ENCODE measurements around the gene IMMT.
"Not testable (repeated sequence)": the region's sequence is repeated elsewhere in the genome, so short reads cannot be mapped to it uniquely, and the experiment has no call there.

Gene IMMT

GRCh38 chr2:86200564-86200963 is 5.3 kb upstream of the IMMT start:
- H3K9me3 Mint-ChIP-seq: not testable (repeated sequence)

GRCh38 chr2:86199834-86200177 is 4.5 kb upstream of the IMMT start:
- Mint-ChIP-seq H3K4me3 (peak overlapping the region; percentile 97), H3K27me3 (ENCODE audit: low read depth) (no peaks in the 10 kb centered on the region), H3K36me3 (ENCODE audit: low read depth) (peaks cover 9% of the 10 kb centered on the region)

More at GRCh38 chr2:86200564-86200963, 5.3 kb upstream of the IMMT start:
- not testable (repeated sequence) for H3K27me3 Mint-ChIP-seq (ENCODE audit: low read depth); DNase-seq (ENCODE audit: low spot score); H3K36me3 Mint-ChIP-seq (ENCODE audit: low read depth)
- H3K4me3 Mint-ChIP-seq: peak overlapping the region; percentile 97
- H3K4me1 Mint-ChIP-seq (ENCODE audit: low read depth): peaks cover 29% of the 10 kb centered on the region
- peak overlapping the region; percentile 61 for H3K27ac Mint-ChIP-seq

GRCh38 chr2:86195808-86196387 is 636 bp upstream of the IMMT start:
- Mint-ChIP-seq H3K9me3 (no peaks in the 10 kb centered on the region), H3K27me3 (ENCODE audit: low read depth) (no peaks in the 10 kb centered on the region), H3K4me3 (peak overlapping the region; percentile 93), H3K36me3 (ENCODE audit: low read depth) (peaks cover 23% of the 10 kb centered on the region), H3K27ac (peak overlapping the region; percentile 89), H3K4me1 (ENCODE audit: low read depth) (peaks cover 31% of the 10 kb centered on the region)
- no peak for DNase-seq (ENCODE audit: low spot score)

More at GRCh38 chr2:86199834-86200177, 4.5 kb upstream of the IMMT start:
- peaks cover 30% of the 10 kb centered on the region for H3K4me1 Mint-ChIP-seq (ENCODE audit: low read depth)
- H3K27ac Mint-ChIP-seq: peak overlapping the region; percentile 97
- no peaks in the 10 kb centered on the region for H3K9me3 Mint-ChIP-seq
- no peak for DNase-seq (ENCODE audit: low spot score)

- H3K36me3 Mint-ChIP-seq (ENCODE audit: low read depth): peaks cover 34% of the 10 kb centered on the region
- peaks cover 35% of the 10 kb centered on the region for H3K4me1 Mint-ChIP-seq (ENCODE audit: low read depth)
- peak overlapping the region; percentile 93 for H3K4me3 Mint-ChIP-seq
- no peak for DNase-seq (ENCODE audit: low spot score)
- H3K9me3 Mint-ChIP-seq: no peaks in the 10 kb centered on the region
- H3K27me3 Mint-ChIP-seq (ENCODE audit: low read depth): no peaks in the 10 kb centered on the region
- H3K27ac Mint-ChIP-seq: peak overlapping the region; percentile 89
These were observed 559 bp downstream of the IMMT start for GRCh38 chr2:86194751-86195054.

DNA sequence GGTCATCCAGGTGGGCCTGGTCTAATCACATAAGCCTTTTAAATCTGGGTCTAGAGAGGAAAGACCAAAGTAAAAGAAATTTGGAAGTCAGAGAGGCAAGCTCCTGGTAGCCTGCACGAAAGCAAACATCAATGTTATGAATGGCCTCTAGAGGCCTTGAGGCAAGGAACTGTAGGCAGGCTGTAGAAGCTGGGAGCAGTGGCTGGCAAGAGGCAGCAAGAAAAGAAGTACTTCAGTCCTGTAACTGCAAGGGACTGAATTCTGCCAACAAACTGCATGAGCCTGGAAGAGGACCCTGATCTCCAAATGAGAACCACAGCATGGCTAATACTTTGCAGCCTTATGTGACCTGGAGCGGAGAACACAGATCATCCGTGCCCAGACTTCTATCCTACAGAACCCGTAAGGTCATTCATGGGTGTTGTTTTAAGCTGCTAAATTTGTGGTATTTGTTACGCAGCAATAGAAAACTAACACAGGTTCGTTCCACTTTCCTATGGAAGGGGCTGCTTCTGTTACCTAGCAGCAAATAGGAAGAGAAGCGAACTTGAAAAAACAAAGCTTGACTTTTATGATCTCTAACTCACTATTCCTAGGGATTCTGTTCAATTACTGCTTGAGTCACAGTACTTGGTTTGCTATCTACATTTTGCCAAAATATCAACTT is 1.2 kb downstream of the IMMT start:
- peaks cover 41% of the 10 kb centered on the region for H3K4me1 Mint-ChIP-seq (ENCODE audit: low read depth)
- no peaks in the 10 kb centered on the region for H3K9me3 Mint-ChIP-seq
- peak overlapping the region; percentile 89 for H3K27ac Mint-ChIP-seq
- H3K27me3 Mint-ChIP-seq (ENCODE audit: low read depth): no peaks in the 10 kb centered on the region
- peaks cover 37% of the 10 kb centered on the region for H3K36me3 Mint-ChIP-seq (ENCODE audit: low read depth)
- H3K4me3 Mint-ChIP-seq: peak overlapping the region; percentile 93
- DNase-seq (ENCODE audit: low spot score): no peak

DNA sequence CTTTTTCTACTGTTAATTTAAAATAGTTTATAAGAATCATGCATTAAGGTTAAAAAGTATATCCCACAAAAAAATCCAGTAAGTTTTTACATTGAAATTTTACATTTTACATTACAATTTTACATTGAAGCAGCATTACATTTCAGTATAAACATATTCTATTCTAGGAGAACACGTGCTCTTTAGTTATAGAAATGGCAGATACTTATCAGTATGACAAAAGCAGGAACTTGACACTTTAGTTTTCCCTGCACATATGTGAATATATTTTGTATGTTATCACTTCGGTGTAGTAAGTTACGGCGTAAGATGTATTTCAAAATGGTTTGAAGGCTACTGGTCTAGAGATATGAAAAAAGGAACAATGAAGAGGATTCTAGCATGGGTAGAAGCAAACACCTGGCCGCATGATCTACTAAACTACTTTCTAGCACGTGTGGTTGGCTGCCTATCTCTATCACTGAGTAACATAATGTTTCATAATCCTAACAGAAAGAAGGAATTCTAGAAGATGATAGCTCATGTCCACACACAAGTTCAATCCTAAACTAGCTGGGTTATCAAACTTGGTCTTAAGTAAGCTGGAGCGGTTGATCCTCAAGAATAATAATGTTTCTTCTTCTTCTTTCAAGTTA is 5.4 kb downstream of the IMMT start:
- Mint-ChIP-seq H3K9me3 (no peaks in the 10 kb centered on the region), H3K4me1 (ENCODE audit: low read depth) (peaks cover 63% of the 10 kb centered on the region), H3K4me3 (peak overlapping the region; percentile 59), H3K27ac (no peak overlapping the region), H3K36me3 (ENCODE audit: low read depth) (peaks cover 57% of the 10 kb centered on the region), H3K27me3 (ENCODE audit: low read depth) (no peaks in the 10 kb centered on the region)
- no peak for DNase-seq (ENCODE audit: low spot score)

GRCh38 chr2:86186431-86186830 is 8.8 kb downstream of the IMMT start:
- Mint-ChIP-seq H3K9me3 (no peaks in the 10 kb centered on the region), H3K36me3 (ENCODE audit: low read depth) (peaks cover 46% of the 10 kb centered on the region), H3K27me3 (ENCODE audit: low read depth) (no peaks in the 10 kb centered on the region), H3K4me3 (peak overlapping the region; percentile 56), H3K27ac (peak overlapping the region; percentile 85), H3K4me1 (ENCODE audit: low read depth) (peaks cover 71% of the 10 kb centered on the region)
- DNase-seq (ENCODE audit: low spot score): no peak

DNA sequence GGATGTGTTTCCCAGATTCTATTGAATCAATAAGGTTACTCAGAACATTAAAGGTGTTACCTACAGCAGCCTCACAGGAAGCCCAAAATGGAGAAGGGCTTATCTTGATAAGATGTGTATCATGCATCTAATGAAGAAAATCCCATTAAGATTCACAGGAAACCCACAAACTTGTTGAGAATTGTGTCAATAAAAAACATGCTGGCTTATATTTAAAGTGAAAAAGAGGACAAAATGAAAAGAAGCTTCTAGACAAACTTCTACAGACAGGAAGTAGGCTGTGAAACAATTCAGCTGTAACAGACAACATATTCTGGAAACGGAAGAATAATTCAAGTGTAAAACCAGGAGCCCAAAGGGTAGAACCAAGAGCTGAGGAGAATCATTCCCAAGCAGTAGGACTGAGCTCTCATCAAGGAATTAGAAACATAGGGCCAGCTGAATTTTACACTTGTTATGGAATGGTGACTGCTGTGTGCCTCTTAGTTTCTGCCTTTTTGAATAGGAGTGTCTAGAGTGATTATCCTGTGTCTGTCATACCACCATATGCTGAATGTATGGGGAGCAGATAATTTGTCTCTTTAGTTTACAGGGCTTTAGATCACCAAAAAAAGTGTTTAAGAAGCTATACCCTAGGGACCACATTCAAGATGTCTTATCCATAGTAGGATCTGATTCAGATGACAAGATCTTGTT is 9.6 kb downstream of the IMMT start:
- H3K4me1 Mint-ChIP-seq (ENCODE audit: low read depth): peaks cover 68% of the 10 kb centered on the region
- no peaks in the 10 kb centered on the region for H3K27me3 Mint-ChIP-seq (ENCODE audit: low read depth)
- DNase-seq (ENCODE audit: low spot score): no peak

DNA sequence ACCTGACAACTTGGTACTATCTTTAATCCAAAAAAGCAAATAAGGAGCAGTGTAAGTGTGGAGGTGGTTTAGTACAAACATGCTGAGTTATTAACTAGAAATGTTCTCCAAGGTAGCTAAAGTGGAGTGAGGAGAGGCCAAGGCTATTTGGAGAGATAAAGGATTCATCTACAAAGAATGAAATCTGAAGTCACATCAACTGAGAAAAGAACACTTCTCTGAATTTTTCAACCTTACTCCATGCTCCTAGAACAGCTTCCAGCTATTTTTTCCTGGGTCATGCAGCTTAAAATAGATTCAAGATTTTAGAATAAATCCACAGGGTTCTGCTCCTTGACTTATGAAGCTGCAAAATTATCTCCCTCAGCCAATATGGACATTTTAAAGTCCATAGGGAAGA is 18.7 kb downstream of the IMMT start:
- Mint-ChIP-seq H3K27ac (no peak overlapping the region), H3K9me3 (no peaks in the 10 kb centered on the region), H3K4me3 (no peak overlapping the region), H3K27me3 (ENCODE audit: low read depth) (no peaks in the 10 kb centered on the region), H3K36me3 (ENCODE audit: low read depth) (peaks cover 58% of the 10 kb centered on the region), H3K4me1 (ENCODE audit: low read depth) (peaks cover 28% of the 10 kb centered on the region)
- no peak for DNase-seq (ENCODE audit: low spot score)

More for the DNA sequence above, 9.6 kb downstream of the IMMT start:
- peak overlapping the region; percentile 85 for H3K27ac Mint-ChIP-seq
- no peaks in the 10 kb centered on the region for H3K9me3 Mint-ChIP-seq
- H3K4me3 Mint-ChIP-seq: peak overlapping the region; percentile 56
- H3K36me3 Mint-ChIP-seq (ENCODE audit: low read depth): peaks cover 40% of the 10 kb centered on the region

GRCh38 chr2:86175828-86176227 is 19.4 kb downstream of the IMMT start:
- Mint-ChIP-seq H3K9me3 (no peaks in the 10 kb centered on the region), H3K4me3 (no peak overlapping the region), H3K27me3 (ENCODE audit: low read depth) (no peaks in the 10 kb centered on the region), H3K27ac (peak overlapping the region; percentile 60), H3K36me3 (ENCODE audit: low read depth) (peaks cover 62% of the 10 kb centered on the region), H3K4me1 (ENCODE audit: low read depth) (peaks cover 27% of the 10 kb centered on the region)
- no peak for DNase-seq (ENCODE audit: low spot score)

GRCh38 chr2:86174445-86174844 is 20.8 kb downstream of the IMMT start:
- no peaks in the 10 kb centered on the region for H3K27me3 Mint-ChIP-seq (ENCODE audit: low read depth)
- no peak for DNase-seq (ENCODE audit: low spot score)
- peaks cover 25% of the 10 kb centered on the region for H3K4me1 Mint-ChIP-seq (ENCODE audit: low read depth)
- H3K27ac Mint-ChIP-seq: no peak overlapping the region
- H3K36me3 Mint-ChIP-seq (ENCODE audit: low read depth): peaks cover 62% of the 10 kb centered on the region
- no peaks in the 10 kb centered on the region for H3K9me3 Mint-ChIP-seq
- H3K4me3 Mint-ChIP-seq: no peak overlapping the region

GRCh38 chr2:86172610-86173009 is 22.7 kb downstream of the IMMT start:
- no peak overlapping the region for H3K4me3 Mint-ChIP-seq
- no peak overlapping the region for H3K27ac Mint-ChIP-seq
- peaks cover 66% of the 10 kb centered on the region for H3K36me3 Mint-ChIP-seq (ENCODE audit: low read depth)
- H3K4me1 Mint-ChIP-seq (ENCODE audit: low read depth): peaks cover 24% of the 10 kb centered on the region
- H3K27me3 Mint-ChIP-seq (ENCODE audit: low read depth): no peaks in the 10 kb centered on the region
- no peaks in the 10 kb centered on the region for H3K9me3 Mint-ChIP-seq
- no peak for DNase-seq (ENCODE audit: low spot score)

DNA sequence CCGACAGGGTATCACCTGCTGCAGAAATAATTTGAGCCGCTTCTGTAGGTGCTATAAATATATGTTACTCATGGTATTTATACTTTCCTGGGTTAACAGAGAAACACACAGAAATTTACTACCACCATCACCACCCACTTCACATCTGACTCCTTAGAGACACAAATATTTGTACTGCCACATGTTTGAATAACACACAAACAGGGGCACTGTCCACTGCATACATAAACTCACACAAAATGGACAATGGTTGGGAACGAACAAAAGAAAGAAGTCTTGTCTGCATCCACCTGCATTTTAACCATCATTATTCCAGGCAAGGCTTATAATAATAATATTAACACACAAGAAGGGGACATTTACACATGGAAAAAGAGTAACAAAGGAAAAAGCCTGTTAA is 24.0 kb downstream of the IMMT start:
- Mint-ChIP-seq H3K36me3 (ENCODE audit: low read depth) (peaks cover 62% of the 10 kb centered on the region), H3K4me1 (ENCODE audit: low read depth) (peaks cover 22% of the 10 kb centered on the region), H3K27ac (no peak overlapping the region), H3K9me3 (no peaks in the 10 kb centered on the region), H3K27me3 (ENCODE audit: low read depth) (no peaks in the 10 kb centered on the region), H3K4me3 (no peak overlapping the region)
- DNase-seq (ENCODE audit: low spot score): no peak

- H3K9me3 Mint-ChIP-seq: no peaks in the 10 kb centered on the region
- H3K4me1 Mint-ChIP-seq (ENCODE audit: low read depth): peaks cover 16% of the 10 kb centered on the region
- H3K36me3 Mint-ChIP-seq (ENCODE audit: low read depth): peaks cover 56% of the 10 kb centered on the region
- no peaks in the 10 kb centered on the region for H3K27me3 Mint-ChIP-seq (ENCODE audit: low read depth)
- no peak overlapping the region for H3K4me3 Mint-ChIP-seq
- no peak for DNase-seq (ENCODE audit: low spot score)
- H3K27ac Mint-ChIP-seq: no peak overlapping the region
These were observed 24.8 kb downstream of the IMMT start for GRCh38 chr2:86170449-86170848.
